K562 (cell line): ENCODE results near the gene ATP8B2. TPM values are rescaled to one million over a fixed set of nuclear protein-coding genes. Genes with fewer than 3 reads are reported as not detected.

Experiments used
- ARNT ChIP-seq, 2 experiments: fragments of 450-650 bp; IDR thresholded peaks; 2 replicates each; pipeline ENCODE4 v1.6.1; 2016; ENCODE audit warnings: mild to moderate bottlenecking in 1 of 2
- BCL6 ChIP-seq: fragments of 250-450 bp; sonication (Bioruptor Pico); IDR thresholded peaks from 2 replicates; pipeline ENCODE4 v1.4.0; 2020
- BRD9 ChIP-seq: fragments of 450-650 bp; IDR thresholded peaks from 2 replicates; pipeline ENCODE4 v1.6.1; 2018; ENCODE audit warnings: low read depth; ENCODE audit not compliant: partially characterized antibody
- DNMT1 ChIP-seq: fragments of 450-650 bp; IDR thresholded peaks from 2 replicates; pipeline ENCODE4 v1.6.1; 2016; ENCODE audit warnings: antibody characterized with exemption, mild to moderate bottlenecking
- E2F6 ChIP-seq, 2 experiments: IDR thresholded peaks; 2 replicates each; pipeline ENCODE4 v1.6.1; 2011; ENCODE audit warnings: borderline replicate concordance in 1 of 2, control low read depth in 1 of 2, low read depth in 1 of 2, low read length in 1 of 2, mild to moderate bottlenecking in 1 of 2, mixed read lengths in 1 of 2, moderate library complexity in 1 of 2; ENCODE audit not compliant: insufficient read depth in 1 of 2, insufficient read length in 1 of 2, poor library complexity in 1 of 2, severe bottlenecking in 1 of 2; ENCODE audit errors: extremely low read depth in 1 of 2
- FOXJ3 ChIP-seq: sonication (generic); formaldehyde crosslinking; IDR thresholded peaks from 2 replicates; pipeline ENCODE4 v1.4.0; 2020; ENCODE audit warnings: mild to moderate bottlenecking, missing genetic modification reagents
- GATA2 ChIP-seq: sonication (generic); formaldehyde crosslinking; IDR thresholded peaks from 2 replicates; pipeline ENCODE4 v1.4.0; 2020; ENCODE audit warnings: mild to moderate bottlenecking, missing genetic modification reagents
- MAX ChIP-seq: sonication (generic); formaldehyde crosslinking; IDR thresholded peaks from 2 replicates; pipeline ENCODE4 v1.9.0; 2022; ENCODE audit warnings: mild to moderate bottlenecking, missing genetic modification reagents
- MCM5 ChIP-seq: fragments of 450-650 bp; IDR thresholded peaks from 2 replicates; pipeline ENCODE4 v1.6.1; 2016; ENCODE audit warnings: low read depth
- NFE2 ChIP-seq: IDR thresholded peaks from 2 replicates; pipeline ENCODE4 v1.6.1; 2014; ENCODE audit warnings: antibody characterized with exemption, low read depth
- PML ChIP-seq: IDR thresholded peaks from 2 replicates; pipeline ENCODE4 v1.6.1; 2012; ENCODE audit warnings: low read length, inconsistent platforms
- RBFOX2 ChIP-seq: fragments of 200-400 bp; formaldehyde crosslinking; IDR thresholded peaks from 2 replicates; pipeline ENCODE4 v1.6.1; 2017; ENCODE audit warnings: low read depth, mild to moderate bottlenecking, low read length, moderate library complexity
- TSHZ1 ChIP-seq: fragments of 250-450 bp; sonication (Bioruptor Pico); IDR thresholded peaks from 2 replicates; pipeline ENCODE4 v1.4.0; 2020; ENCODE audit warnings: mild to moderate bottlenecking, moderate library complexity
- ZNF3 ChIP-seq: fragments of 250-450 bp; sonication (Bioruptor Pico); IDR thresholded peaks from 2 replicates; pipeline ENCODE4 v1.5.0; 2021; ENCODE audit warnings: mild to moderate bottlenecking, moderate library complexity
- ZNF395 ChIP-seq: fragments of 200-800 bp; sonication (Bioruptor generic); IDR thresholded peaks from 2 replicates; pipeline ENCODE4 v1.6.1; 2017; ENCODE audit warnings: missing genetic modification characterization, missing compliant biosample characterization
- ZNF512 ChIP-seq: IDR thresholded peaks from 2 replicates; pipeline ENCODE4 v1.6.1; 2016; ENCODE audit warnings: missing genetic modification characterization, missing compliant biosample characterization
- ZNF518B ChIP-seq: fragments of 250-450 bp; sonication (Bioruptor Pico); IDR thresholded peaks from 2 replicates; pipeline ENCODE4 v1.5.0; 2021; ENCODE audit warnings: mild to moderate bottlenecking, moderate library complexity
- polyA plus RNA-seq, 8 experiments: library from polyadenylated mRNA; depleted of rRNA in 4 of 8; stranded (reverse) in 5 of 8; unstranded in 3 of 8; fragments of >200 nt; fragmentation: Nextera tagmentation in 2 of 8; fragmentation: Illumina TruSeq in 1 of 8; extraction: Ambion mirVana in 2 of 8; extraction: Trizol in 1 of 8; gene quantifications; 2 replicates each; pipeline versions ENCODE4 v1.2.1 to v1.2.3, GENCODE V29; 2011 to 2014; ENCODE audit warnings: inconsistent platforms in 1 of 8, missing spikeins in 1 of 8
- total RNA-seq, 7 experiments: library from RNA; depleted of rRNA in 6 of 7; stranded (reverse); fragments of >200 nt in 6 of 7; fragmentation: Illumina TruSeq in 2 of 7; extraction: Trizol in 2 of 7; gene quantifications; 2 replicates each; pipeline versions ENCODE4 v1.2.1 to v1.2.3, GENCODE V29; 2011 to 2021; ENCODE audit warnings: low replicate concordance in 1 of 7

Gene ATP8B2
- total and polyA plus RNA-seq, 9 of the 15 experiments (the other 6 are each of a cell fraction or from before 2014, with no cell fraction given), result 0.27 to 33.2 (median 18.4) TPM

- TF ChIP-seq PML (peak; percentile 48; the same call in 1 of the 2 replicates), DNMT1 (peak; percentile 94; the same call in 1 of the 2 replicates), TSHZ1 (CRISPR knock-in tag) (no peak), E2F6 (IDR thresholded peaks at IDR 0.05; ENCODE audit: borderline replicate concordance in 1 of 2, extremely low read depth in 1 of 2, insufficient read depth in 1 of 2, insufficient read length in 1 of 2, low read depth in 1 of 2, low read length in 1 of 2, poor library complexity in 1 of 2, severe bottlenecking in 1 of 2) (no peak), NFE2 (peak; percentile 70), FOXJ3 (CRISPR knock-in tag) (no peak), BRD9 (no peak), BCL6 (no peak), ARNT (IDR thresholded peaks at IDR 0.05) (peak; percentile 35 to 93; a peak in 2 of 4 replicates), GATA2 (CRISPR knock-in tag) (peak; percentile 90), MAX (CRISPR knock-in tag) (no peak), ZNF395 (CRISPR knock-in tag) (no peak), ZNF512 (tag) (no peak), ZNF3 (no peak), MCM5 (no peak), RBFOX2 (no peak), ZNF518B (CRISPR knock-in tag) (no peak)
Measured at GRCh38 chr1:154353460-154353904, 28.2 kb downstream of the ATP8B2 start (continued).
